Adrenal gland (tissue), 5 donors: ENCODE measurements around the gene SRPK2.

Experiments used
- CTCF ChIP-seq, 6 experiments: fragments of 450-650 bp in 4 of 6; fragments of 200-600 bp in 2 of 6; sonication (generic) in 1 of 6; IDR thresholded peaks; 1 replicate in 5 of 6; 2 replicates in 1 of 6; pipeline versions ENCODE4 v1.5.1 to v1.8.0; 2016 to 2021; ENCODE audit warnings: antibody characterized with exemption in 6 of 6, mild to moderate bottlenecking in 2 of 6, moderate library complexity in 1 of 6
- POLR2A ChIP-seq, 2 donors: fragments of 450-650 bp; IDR thresholded peaks; one replicate each; pipeline ENCODE4 v1.6.1; 2017; ENCODE audit warnings: antibody characterized with exemption in 2 of 2, mild to moderate bottlenecking in 2 of 2, moderate library complexity in 1 of 2
- donor health status: DM: no; HTN: no; CAD: no.

GRCh38 chr7:105285118-105285874, 103.4 kb downstream of the SRPK2 start:
- TF ChIP-seq POLR2A (IDR thresholded peaks at IDR 0.05) (no peak), CTCF (IDR thresholded peaks at IDR 0.05) (no peak)
